GM18868 (cell line): ENCODE results near the gene ZCCHC7.
"Not testable (repeated sequence)": the region's sequence is repeated elsewhere in the genome, so short reads cannot be mapped to it uniquely, and the experiment has no call there.

Experiments used
- ATAC-seq: cut with Tn5 transposase; IDR thresholded peaks from one replicate; pipeline ENCODE4 v1.9.1; 2021; ENCODE audit warnings: mild to moderate bottlenecking, moderate library complexity; ENCODE audit not compliant: unreplicated experiment

Gene ZCCHC7

GRCh38 chr9:37203456-37203855, 83.1 kb downstream of the ZCCHC7 start:
- not testable (repeated sequence) for ATAC-seq

GRCh38 chr9:37206121-37206620, 85.8 kb downstream of the ZCCHC7 start:
- no peak for ATAC-seq

GRCh38 chr9:37209431-37210386, 89.3 kb downstream of the ZCCHC7 start:
- peak; percentile 43 for ATAC-seq

- no peak for ATAC-seq
These were observed 90.6 kb downstream of the ZCCHC7 start for GRCh38 chr9:37210737-37211523.

GRCh38 chr9:37212435-37212834, 92.1 kb downstream of the ZCCHC7 start:
- ATAC-seq, result no peak

GRCh38 chr9:37215381-37215780, 95.0 kb downstream of the ZCCHC7 start:
- ATAC-seq, result no peak

GRCh38 chr9:37215830-37216229, 95.5 kb downstream of the ZCCHC7 start:
- no peak for ATAC-seq

- no peak for ATAC-seq
These were observed 96.8 kb downstream of the ZCCHC7 start for GRCh38 chr9:37217161-37217560.

GRCh38 chr9:37218800-37219425, 98.5 kb downstream of the ZCCHC7 start:
- ATAC-seq, result no peak

- no peak for ATAC-seq
These were observed 100.6 kb downstream of the ZCCHC7 start for GRCh38 chr9:37220971-37221370.

GRCh38 chr9:37221489-37222106, 101.2 kb downstream of the ZCCHC7 start:
- ATAC-seq, result no peak

GRCh38 chr9:37229455-37229854, 109.1 kb downstream of the ZCCHC7 start:
- ATAC-seq, result no peak

- ATAC-seq, result no peak
These were observed 109.6 kb downstream of the ZCCHC7 start for GRCh38 chr9:37229882-37230482.

GRCh38 chr9:37236822-37237221, 116.4 kb downstream of the ZCCHC7 start:
- no peak for ATAC-seq

- no peak for ATAC-seq
These were observed 117.7 kb downstream of the ZCCHC7 start for GRCh38 chr9:37238122-37238521.

GRCh38 chr9:37239224-37239859, 119.0 kb downstream of the ZCCHC7 start:
- no peak for ATAC-seq

- no peak for ATAC-seq
These were observed 119.5 kb downstream of the ZCCHC7 start for GRCh38 chr9:37239921-37240320.

- no peak for ATAC-seq
These were observed 121.0 kb downstream of the ZCCHC7 start for GRCh38 chr9:37241340-37241739.

- ATAC-seq, result no peak
These were observed 121.7 kb downstream of the ZCCHC7 start for GRCh38 chr9:37242089-37242488.
